CD4-positive, alpha-beta T cell treated with Interferon alpha-2 for 1 hour (primary cell): ENCODE data around the gene ADAMTS16.

Experiments used
- DNase-seq, 2 donors: peaks; one replicate each; pipeline ENCODE4 v3.0.0-alpha.2; 2020 to 2022

The ADAMTS16 gene

DNA sequence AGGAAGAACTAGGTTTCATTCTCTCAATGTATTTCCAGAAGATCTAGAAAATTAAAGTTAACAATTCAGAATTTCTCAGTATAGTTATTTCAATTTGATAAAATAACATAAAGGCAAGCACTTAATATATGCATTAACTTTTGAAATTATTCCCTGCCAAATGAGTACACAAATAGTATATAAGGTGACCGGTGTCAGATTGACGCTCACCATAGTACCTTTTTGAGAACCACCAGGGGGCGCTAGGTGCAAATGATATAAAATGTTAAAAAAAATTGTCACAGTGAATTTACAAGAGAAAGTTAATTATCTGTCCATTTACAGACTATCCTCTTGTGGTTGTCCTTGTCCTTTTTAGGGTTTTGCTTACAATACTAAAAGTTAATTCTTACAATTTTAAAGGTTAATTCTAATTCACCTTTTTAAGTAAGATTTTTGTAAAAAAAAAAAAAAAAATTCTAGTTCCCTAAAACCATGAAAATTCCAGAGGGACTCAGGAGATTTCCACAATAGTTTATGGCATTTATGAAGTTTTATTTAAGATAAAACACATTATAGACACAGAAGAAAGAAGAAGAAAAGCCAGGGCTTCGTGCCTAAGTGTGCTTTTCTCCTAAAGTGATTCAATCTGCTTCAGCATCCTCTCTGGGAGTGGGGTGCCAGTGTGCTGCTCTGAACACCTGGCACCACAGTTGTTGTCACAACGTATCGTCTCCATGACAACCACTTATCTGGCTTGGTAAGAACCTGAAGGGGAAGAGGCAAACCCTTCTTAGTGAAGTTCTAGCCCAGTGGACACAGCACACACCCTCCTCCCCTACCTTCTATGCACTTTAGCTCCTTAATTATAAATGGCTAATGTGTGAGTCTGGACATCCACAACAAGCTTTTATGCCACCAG is 1.7 kb downstream of the ADAMTS16 start:
- peak; percentile 14 to 57 for DNase-seq

DNA sequence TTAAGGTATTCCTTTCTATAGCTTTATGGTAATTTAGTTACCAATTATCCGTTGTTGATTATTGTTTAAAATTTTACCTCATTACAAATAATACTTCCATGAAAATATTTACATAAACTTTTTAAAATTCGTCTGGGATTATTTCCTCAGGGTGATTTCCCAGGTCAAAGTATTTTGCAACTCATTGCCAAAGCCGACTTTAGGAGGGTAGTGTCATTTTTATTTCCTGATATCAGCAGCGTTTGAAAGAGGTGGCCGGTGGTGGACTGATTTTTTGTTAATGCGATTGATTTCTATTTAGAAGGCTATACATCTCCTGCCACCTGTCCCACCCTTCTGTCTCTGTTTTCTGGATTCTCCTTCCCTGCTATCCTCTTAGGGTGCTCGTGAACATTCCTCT is 4.3 kb downstream of the ADAMTS16 start:
- no peak for DNase-seq

- no peak for DNase-seq
Observed at GRCh38 chr5:5145651-5146529, 5.8 kb downstream of the ADAMTS16 start.

DNA sequence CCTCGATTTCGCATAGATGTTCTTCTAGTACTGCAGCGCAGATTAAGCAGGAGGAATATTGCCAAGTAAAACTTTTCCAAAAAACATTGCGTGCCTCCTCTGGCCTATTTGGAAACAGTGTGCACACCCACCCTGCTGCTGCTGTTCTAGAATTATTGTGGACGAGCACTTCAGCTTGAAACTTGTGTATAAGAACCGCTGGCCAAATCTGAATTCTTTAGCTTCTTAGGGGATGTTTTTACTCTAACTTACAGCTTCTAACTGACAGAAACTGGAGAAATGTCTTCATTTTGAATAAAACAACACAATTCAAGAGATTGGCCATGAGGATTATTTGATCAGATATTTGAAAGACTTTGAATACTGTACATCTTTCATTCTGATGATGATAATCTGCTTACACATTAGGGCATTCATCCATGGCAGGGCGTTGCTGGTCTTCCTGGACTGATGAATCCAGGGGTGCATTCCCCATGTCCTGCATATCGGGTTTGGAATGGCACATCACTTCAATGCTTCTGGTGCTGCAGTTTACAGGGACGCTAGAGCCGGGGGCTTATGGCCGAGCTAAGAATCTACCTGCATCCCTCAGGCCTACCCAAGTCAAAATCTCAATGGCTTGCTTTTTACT is 6.5 kb downstream of the ADAMTS16 start:
- DNase-seq, result no peak

DNA sequence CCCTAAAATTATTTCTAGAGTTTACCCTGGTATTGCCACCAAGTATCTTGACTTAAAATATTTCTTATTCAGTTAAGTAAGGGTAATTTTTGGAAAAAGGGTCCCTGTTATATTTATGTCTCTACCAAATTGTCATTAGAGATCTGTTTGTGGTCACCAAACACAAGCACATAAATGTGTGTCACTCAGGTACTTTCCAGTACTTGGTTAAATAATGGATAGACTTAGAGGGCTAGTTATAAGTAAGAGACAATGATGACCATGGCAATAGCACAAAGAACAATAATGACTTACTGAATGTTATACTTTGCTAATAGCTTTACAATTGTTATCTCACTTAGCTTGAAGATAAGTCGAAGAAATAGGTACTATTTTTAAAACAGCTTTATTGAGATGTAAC is 9.0 kb downstream of the ADAMTS16 start:
- no peak for DNase-seq

GRCh38 chr5:5150667-5151066 is 10.5 kb downstream of the ADAMTS16 start:
- DNase-seq, result no peak

GRCh38 chr5:5154733-5155132 is 14.6 kb downstream of the ADAMTS16 start:
- no peak for DNase-seq

DNA sequence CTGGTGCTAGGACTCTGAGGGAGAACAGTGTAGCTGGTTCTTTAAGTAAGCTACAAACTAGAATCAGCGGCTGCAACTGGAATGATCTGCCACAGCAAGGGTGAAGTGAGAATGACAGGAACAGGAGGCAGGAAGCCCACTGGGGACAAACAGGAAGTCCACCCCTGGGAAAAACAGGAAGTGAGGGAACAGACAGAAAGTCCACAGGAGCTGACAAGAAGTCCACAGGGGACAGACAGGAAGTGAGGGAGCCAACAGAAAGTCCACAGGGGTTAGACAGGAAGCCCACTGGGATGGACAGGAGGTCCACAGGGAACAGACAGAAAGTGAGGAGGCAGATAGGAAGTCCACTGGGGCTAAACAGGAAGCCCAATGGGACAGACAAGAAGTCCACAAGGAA is 15.5 kb downstream of the ADAMTS16 start:
- DNase-seq, result no peak

GRCh38 chr5:5156471-5157082 is 16.4 kb downstream of the ADAMTS16 start:
- no peak for DNase-seq

DNA sequence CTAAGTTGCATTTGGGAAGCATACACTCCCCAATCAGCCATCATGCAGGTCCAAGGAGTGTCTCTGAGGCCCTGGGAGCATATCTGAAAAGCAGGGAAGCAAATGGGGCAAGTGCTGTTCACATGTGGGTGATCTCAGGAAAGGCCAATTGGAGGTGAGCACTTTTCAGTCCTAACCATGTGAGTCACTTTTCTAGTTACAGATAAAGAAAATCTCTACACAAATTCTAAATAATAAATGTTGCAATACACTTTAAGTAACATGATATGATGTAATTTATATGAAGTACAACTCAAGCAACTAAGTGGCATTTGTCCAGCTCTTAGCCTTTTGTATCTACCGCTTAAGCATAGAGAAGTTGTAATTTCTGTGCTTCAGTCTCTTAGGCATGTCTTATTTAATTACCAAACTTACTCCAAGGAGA is 18.4 kb downstream of the ADAMTS16 start:
- no peak for DNase-seq

DNA sequence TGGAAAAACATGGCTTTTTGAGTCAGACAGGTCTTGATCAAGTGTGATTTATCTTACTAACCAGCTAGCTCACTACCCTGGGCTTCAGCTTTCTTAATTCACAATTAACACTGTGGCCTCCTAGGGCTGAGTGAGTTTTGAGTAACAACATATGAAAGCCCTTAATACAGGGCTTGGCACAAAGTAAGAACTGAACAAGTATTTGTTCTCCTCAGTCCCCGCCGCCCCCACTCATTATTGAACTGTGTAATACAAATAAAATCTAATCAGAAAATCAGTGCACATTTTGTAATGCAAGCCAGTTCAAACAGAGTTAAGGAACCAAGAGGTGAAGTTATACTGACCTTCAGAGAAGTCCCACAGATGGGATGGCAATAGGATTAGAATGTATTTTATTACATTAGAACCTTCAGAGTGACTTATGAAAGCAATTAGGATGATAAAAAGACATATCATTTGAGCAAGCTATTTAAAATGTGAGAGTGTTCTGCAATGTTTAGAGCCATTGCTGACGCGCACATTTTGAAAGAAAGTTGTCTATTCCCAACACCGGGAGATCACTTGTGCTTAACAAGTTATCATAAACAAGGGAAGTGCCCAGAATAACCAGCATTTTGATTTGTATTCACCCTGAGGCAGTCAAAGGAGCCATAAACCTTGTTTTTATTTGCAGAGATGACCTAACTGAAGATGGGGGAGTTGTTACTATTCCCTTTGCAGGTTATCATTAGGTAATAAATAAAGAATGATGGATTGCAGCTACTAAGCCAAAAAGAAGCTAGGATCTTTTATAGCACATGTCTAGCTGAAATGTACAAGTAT is 19.4 kb downstream of the ADAMTS16 start:
- no peak for DNase-seq

DNA sequence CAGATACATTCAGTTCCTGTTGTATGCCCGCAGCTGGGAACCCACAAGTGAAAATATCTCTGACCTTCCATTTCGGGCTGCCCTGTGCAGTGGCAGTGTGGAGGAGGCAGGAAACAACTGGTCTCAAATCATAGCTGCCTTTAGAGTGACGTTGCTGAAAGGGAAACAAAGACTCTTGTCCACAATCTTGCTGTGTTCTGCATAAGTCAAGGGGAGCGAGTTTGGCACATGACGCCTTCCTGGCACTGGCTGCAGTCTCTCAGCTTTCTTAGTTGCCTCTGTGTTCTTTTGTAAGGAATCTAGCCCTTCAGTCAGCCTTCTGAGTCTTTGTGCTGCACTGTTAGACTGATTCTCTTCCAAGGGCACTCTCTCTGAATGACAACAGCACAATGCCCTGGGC is 24.0 kb downstream of the ADAMTS16 start:
- no peak for DNase-seq

- no peak for DNase-seq
Observed at GRCh38 chr5:5165541-5166002, 25.4 kb downstream of the ADAMTS16 start.

- DNase-seq, result no peak
Observed at GRCh38 chr5:5169466-5169865, 29.3 kb downstream of the ADAMTS16 start.

DNA sequence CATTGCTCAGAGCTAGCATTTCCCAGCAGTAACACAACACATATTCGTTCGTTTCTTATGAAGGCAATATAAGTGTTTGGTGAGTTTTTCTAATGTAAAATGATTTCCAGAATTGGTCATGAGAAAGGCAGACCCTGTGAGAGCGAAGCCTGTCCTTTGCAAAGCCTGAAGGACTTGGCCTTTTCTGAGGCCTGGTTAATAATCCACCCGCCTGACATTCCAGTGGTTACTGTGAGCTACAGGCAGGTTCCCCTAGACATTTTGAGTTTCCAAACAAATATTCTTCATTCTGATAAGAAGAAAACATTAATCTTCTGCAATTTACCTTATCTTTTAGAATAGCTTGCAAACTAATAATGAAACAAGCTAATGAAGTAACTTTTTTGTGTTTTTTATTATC is 38.0 kb downstream of the ADAMTS16 start:
- DNase-seq, result no peak

- no peak for DNase-seq
Observed at GRCh38 chr5:5178580-5178979, 38.5 kb downstream of the ADAMTS16 start.

GRCh38 chr5:5179079-5179478 is 38.9 kb downstream of the ADAMTS16 start:
- no peak for DNase-seq

DNA sequence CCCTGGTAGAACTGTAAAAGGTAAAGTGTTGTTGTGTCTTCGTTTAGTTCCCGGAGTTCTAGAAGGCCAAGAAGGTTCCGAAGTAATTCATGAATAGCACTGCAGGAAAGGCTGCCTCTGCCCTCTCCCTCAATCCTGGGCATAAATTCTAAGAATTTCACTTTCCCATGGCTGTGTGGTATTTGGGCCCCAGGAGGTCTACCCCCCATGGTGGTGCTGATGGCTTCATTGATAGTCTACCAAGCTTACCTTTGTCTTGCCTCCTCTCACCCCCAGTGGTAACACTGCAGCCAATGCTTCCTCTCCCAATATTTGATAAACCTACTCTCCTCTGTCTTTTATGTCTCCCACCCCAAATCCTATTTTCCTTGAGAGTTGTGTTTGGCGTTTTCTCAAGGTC is 39.5 kb downstream of the ADAMTS16 start:
- no peak for DNase-seq

DNA sequence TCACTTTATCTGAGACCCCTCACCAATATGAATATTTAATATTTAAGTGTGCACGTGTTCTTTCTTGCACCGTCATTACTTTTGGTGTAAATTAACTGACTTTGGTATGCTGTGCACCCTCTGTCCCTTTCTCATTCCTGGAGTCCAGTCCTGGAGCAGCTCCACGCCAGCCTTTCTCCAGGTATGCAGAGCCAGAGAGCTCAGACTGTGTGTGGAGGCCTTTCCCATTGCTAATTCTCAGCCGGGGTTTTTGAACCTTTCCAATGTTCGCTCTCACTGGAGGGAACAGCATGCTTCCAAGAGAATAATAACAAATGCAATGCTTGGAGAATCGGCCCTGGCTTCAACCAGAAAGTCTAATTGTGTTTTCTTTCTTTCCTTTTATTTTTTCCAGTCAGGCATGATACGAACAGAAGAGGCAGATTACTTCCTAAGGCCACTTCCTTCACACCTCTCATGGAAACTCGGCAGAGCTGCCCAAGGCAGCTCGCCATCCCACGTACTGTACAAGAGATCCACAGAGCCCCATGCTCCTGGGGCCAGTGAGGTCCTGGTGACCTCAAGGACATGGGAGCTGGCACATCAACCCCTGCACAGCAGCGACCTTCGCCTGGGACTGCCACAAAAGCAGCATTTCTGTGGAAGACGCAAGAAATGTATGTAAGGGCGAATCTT is 41.7 kb downstream of the ADAMTS16 start:
- DNase-seq, result no peak

GRCh38 chr5:5182508-5183188 is 42.5 kb downstream of the ADAMTS16 start:
- DNase-seq, result no peak
